Measurements from ENCODE around the gene CFAP45. TPM values are rescaled to one million over a fixed set of nuclear protein-coding genes. Genes with fewer than 3 reads are reported as not detected.
A peak's percentile ranks its signal among the peaks of the same experiment; 100 is the strongest.

CFAP45 gene
- total and polyA plus RNA-seq, 7 experiments from 2014 or later, result 0.17 to 2.8 (median 0.87) TPM

- Histone ChIP-seq H3K4me3 (ENCODE audit: low read length) (no peak overlapping the region), H3K27me3 (ENCODE audit: control insufficient read depth in 2 of 2, insufficient read depth in 2 of 2, low read length in 2 of 2) (no peaks in the 10 kb centered on the region), H3K36me3 (ENCODE audit: control insufficient read depth in 2 of 3, insufficient read depth in 3 of 3, low read length in 3 of 3) (no peaks in the 10 kb centered on the region), H3K9me3 (ENCODE audit: control insufficient read depth in 2 of 3, low read length in 3 of 3) (peaks cover 0 to 7% (median 0%) of the 10 kb centered on the region in 3 experiments), H3K27ac (ENCODE audit: low read depth, low read length) (no peak overlapping the region), H3K4me1 (ENCODE audit: control insufficient read depth in 2 of 2, insufficient read depth in 2 of 2, low read length in 2 of 2) (peaks cover 8 to 16% of the 10 kb centered on the region in 2 donors)
- ChIA-PET POLR2A (no interaction called here), CTCF (interaction anchor here (1.0 kb wide), 1 partner anchor 59 kb away, joined by 3 read pairs; no protein-coding TSS in a partner anchor)
- Mint-ChIP-seq H3K9me3 (peaks cover 0 to 15% (median 4%) of the 10 kb centered on the region in 11 donors), H3K36me3 (peaks cover 2 to 15% (median 8%) of the 10 kb centered on the region in 5 donors), H3K27ac (no peak overlapping the region), H3K27me3 (peaks cover 0 to 42% (median 0%) of the 10 kb centered on the region in 5 donors), H3K4me3 (no peak overlapping the region), H3K4me1 (peaks cover 19 to 28% (median 22%) of the 10 kb centered on the region in 7 donors)
- DNase-seq (no peak), ATAC-seq (no peak)
- intact Hi-C loops (cut with micrococcal nuclease), result no loop called here
Measured at GRCh38 chr1:159832309-159832708, 67.7 kb downstream of the CFAP45 start.

GRCh38 chr1:159831412-159832141 lies 68.4 kb downstream of the CFAP45 start:
- H3K36me3 ChIP-seq (ENCODE audit: control insufficient read depth in 2 of 3, insufficient read depth in 3 of 3, low read length in 3 of 3), result no peaks in the 10 kb centered on the region
- DNase-seq (no peak), ATAC-seq (no peak)
- peaks cover 16 to 23% of the 10 kb centered on the region in 2 donors for H3K4me1 ChIP-seq (ENCODE audit: control insufficient read depth in 2 of 2, insufficient read depth in 2 of 2, low read length in 2 of 2)
- no peaks in the 10 kb centered on the region for H3K27me3 ChIP-seq (ENCODE audit: control insufficient read depth in 2 of 2, insufficient read depth in 2 of 2, low read length in 2 of 2)
- intact Hi-C loops (cut with micrococcal nuclease), result no loop called here
- ChIA-PET CTCF (no interaction called here), POLR2A (no interaction called here)
- Mint-ChIP-seq H3K4me3 (no peak overlapping the region), H3K27me3 (peaks cover 0 to 41% (median 0%) of the 10 kb centered on the region in 5 donors), H3K27ac (no peak overlapping the region), H3K9me3 (peaks cover 0 to 16% (median 4%) of the 10 kb centered on the region in 11 donors), H3K4me1 (peaks cover 26 to 35% (median 29%) of the 10 kb centered on the region in 7 donors), H3K36me3 (peaks cover 0 to 22% (median 2%) of the 10 kb centered on the region in 5 donors)
- H3K9me3 ChIP-seq (ENCODE audit: control insufficient read depth in 2 of 3, low read length in 3 of 3), result peaks cover 0 to 7% (median 0%) of the 10 kb centered on the region in 3 experiments
- H3K4me3 ChIP-seq (ENCODE audit: low read length), result no peak overlapping the region
- no peak overlapping the region for H3K27ac ChIP-seq (ENCODE audit: low read depth, low read length)

- Histone ChIP-seq H3K9me3 (ENCODE audit: control insufficient read depth in 2 of 3, low read length in 3 of 3) (peaks cover 0 to 7% (median 0%) of the 10 kb centered on the region in 3 experiments), H3K36me3 (ENCODE audit: control insufficient read depth in 2 of 3, insufficient read depth in 3 of 3, low read length in 3 of 3) (no peaks in the 10 kb centered on the region), H3K4me1 (ENCODE audit: control insufficient read depth in 2 of 2, insufficient read depth in 2 of 2, low read length in 2 of 2) (peaks cover 24 to 30% of the 10 kb centered on the region in 2 donors), H3K27me3 (ENCODE audit: control insufficient read depth in 2 of 2, insufficient read depth in 2 of 2, low read length in 2 of 2) (no peaks in the 10 kb centered on the region), H3K27ac (ENCODE audit: low read depth, low read length) (no peak overlapping the region), H3K4me3 (ENCODE audit: low read length) (no peak overlapping the region)
- H3K9me3 Mint-ChIP-seq, result peaks cover 0 to 16% (median 4%) of the 10 kb centered on the region in 11 donors
- DNase-seq, result no peak
- peaks cover 35 to 44% (median 38%) of the 10 kb centered on the region in 7 donors for H3K4me1 Mint-ChIP-seq
- H3K36me3 Mint-ChIP-seq, result peaks cover 0 to 27% (median 0%) of the 10 kb centered on the region in 5 donors
- no peak for ATAC-seq
- H3K4me3 Mint-ChIP-seq, result no peak overlapping the region
- H3K27me3 Mint-ChIP-seq, result peaks cover 0 to 38% (median 0%) of the 10 kb centered on the region in 5 donors
- ChIA-PET CTCF (no interaction called here), POLR2A (no interaction called here)
- no peak overlapping the region for H3K27ac Mint-ChIP-seq
- intact Hi-C loops (cut with micrococcal nuclease), result no loop called here
Measured at GRCh38 chr1:159830722-159831121, 69.2 kb downstream of the CFAP45 start.

DNA sequence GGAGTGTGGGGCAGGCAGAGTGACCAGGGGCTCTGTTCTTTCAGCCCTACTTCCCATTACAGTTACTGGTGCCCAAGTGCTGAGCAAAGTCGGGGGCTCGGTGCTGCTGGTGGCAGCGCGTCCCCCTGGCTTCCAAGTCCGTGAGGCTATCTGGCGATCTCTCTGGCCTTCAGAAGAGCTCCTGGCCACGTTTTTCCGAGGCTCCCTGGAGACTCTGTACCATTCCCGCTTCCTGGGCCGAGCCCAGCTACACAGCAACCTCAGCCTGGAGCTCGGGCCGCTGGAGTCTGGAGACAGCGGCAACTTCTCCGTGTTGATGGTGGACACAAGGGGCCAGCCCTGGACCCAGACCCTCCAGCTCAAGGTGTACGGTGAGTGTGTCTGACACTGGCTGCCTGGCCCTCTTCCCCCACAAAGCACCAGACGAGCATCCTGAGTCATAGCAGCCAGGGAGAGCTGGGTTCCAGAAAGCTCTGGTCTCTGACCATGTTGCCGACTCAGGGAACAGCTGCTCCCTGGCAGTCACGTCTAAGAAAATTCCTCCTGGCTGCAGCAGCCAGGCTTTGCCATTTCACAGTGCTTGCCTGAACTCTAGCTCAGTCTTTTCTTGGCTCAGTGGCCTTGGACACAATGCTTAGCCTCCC lies 70.0 kb downstream of the CFAP45 start:
- Mint-ChIP-seq H3K4me1 (peaks cover 42 to 51% (median 45%) of the 10 kb centered on the region in 7 donors), H3K4me3 (no peak overlapping the region), H3K27me3 (peaks cover 0 to 35% (median 0%) of the 10 kb centered on the region in 5 donors), H3K9me3 (peaks cover 0 to 16% (median 4%) of the 10 kb centered on the region in 11 donors), H3K27ac (no peak overlapping the region), H3K36me3 (peaks cover 0 to 27% (median 0%) of the 10 kb centered on the region in 5 donors)
- CTCF ChIA-PET, result interaction anchor here (0.6 kb wide), 1 partner anchor 739 kb away, joined by 3 read pairs; no protein-coding TSS in a partner anchor
- H3K27ac ChIP-seq (ENCODE audit: low read depth, low read length), result no peak overlapping the region
- no peak overlapping the region for H3K4me3 ChIP-seq (ENCODE audit: low read length)
- H3K27me3 ChIP-seq (ENCODE audit: control insufficient read depth in 2 of 2, insufficient read depth in 2 of 2, low read length in 2 of 2), result no peaks in the 10 kb centered on the region
- intact Hi-C loops (cut with micrococcal nuclease), result loop anchor here in 1 of 2 donors (5.0 kb wide), 1 partner anchor 48 kb away; the partner anchor contains the start of gene DUSP23
- POLR2A ChIA-PET, result interaction anchor here (0.6 kb wide), 1 partner anchor 13 kb away, joined by 3 read pairs; no protein-coding TSS in a partner anchor
- DNase-seq, result no peak
- no peak for ATAC-seq
- H3K4me1 ChIP-seq (ENCODE audit: control insufficient read depth in 2 of 2, insufficient read depth in 2 of 2, low read length in 2 of 2), result peaks cover 31 to 38% of the 10 kb centered on the region in 2 donors
- H3K9me3 ChIP-seq (ENCODE audit: control insufficient read depth in 2 of 3, low read length in 3 of 3), result peaks cover 0 to 7% (median 0%) of the 10 kb centered on the region in 3 experiments
- H3K36me3 ChIP-seq (ENCODE audit: control insufficient read depth in 2 of 3, insufficient read depth in 3 of 3, low read length in 3 of 3), result no peaks in the 10 kb centered on the region

GRCh38 chr1:159829273-159829634 lies 70.7 kb downstream of the CFAP45 start:
- Mint-ChIP-seq H3K9me3 (peaks cover 0 to 16% (median 4%) of the 10 kb centered on the region in 11 donors), H3K36me3 (peaks cover 0 to 30% (median 0%) of the 10 kb centered on the region in 5 donors), H3K27me3 (peaks cover 0 to 39% (median 0%) of the 10 kb centered on the region in 5 donors), H3K27ac (peak overlapping the region in 3 of 9 donors; percentile 3 to 32 (median 9)), H3K4me3 (peak overlapping the region in 4 of 10 donors; percentile 9 to 78 (median 44)), H3K4me1 (peaks cover 44 to 57% (median 48%) of the 10 kb centered on the region in 7 donors)
- peaks cover 31 to 45% of the 10 kb centered on the region in 2 donors for H3K4me1 ChIP-seq (ENCODE audit: control insufficient read depth in 2 of 2, insufficient read depth in 2 of 2, low read length in 2 of 2)
- H3K9me3 ChIP-seq (ENCODE audit: control insufficient read depth in 2 of 3, low read length in 3 of 3), result peaks cover 0 to 7% (median 0%) of the 10 kb centered on the region in 3 experiments
- DNase-seq, result no peak
- intact Hi-C loops (cut with micrococcal nuclease), result loop anchor here in 1 of 2 donors (5.0 kb wide), 1 partner anchor 47 kb away; the partner anchor contains the start of gene DUSP23
- no peaks in the 10 kb centered on the region for H3K27me3 ChIP-seq (ENCODE audit: control insufficient read depth in 2 of 2, insufficient read depth in 2 of 2, low read length in 2 of 2)
- H3K27ac ChIP-seq (ENCODE audit: low read depth, low read length), result no peak overlapping the region
- no peaks in the 10 kb centered on the region for H3K36me3 ChIP-seq (ENCODE audit: control insufficient read depth in 2 of 3, insufficient read depth in 3 of 3, low read length in 3 of 3)
- no peak overlapping the region for H3K4me3 ChIP-seq (ENCODE audit: low read length)
- CTCF ChIA-PET, result interaction anchor here (0.6 to 1.0 kb wide), 2 partner anchors 64 to 738 kb away, joined by 3 read pairs; no protein-coding TSS in a partner anchor
- POLR2A ChIA-PET, result interaction anchor here (0.6 kb wide), 1 partner anchor 14 kb away, joined by 3 read pairs; no protein-coding TSS in a partner anchor
- ATAC-seq, result peak; percentile 79

GRCh38 chr1:159828581-159829272 lies 71.2 kb downstream of the CFAP45 start:
- no peaks in the 10 kb centered on the region for H3K36me3 ChIP-seq (ENCODE audit: control insufficient read depth in 2 of 3, insufficient read depth in 3 of 3, low read length in 3 of 3)
- intact Hi-C loops (cut with micrococcal nuclease), result loop anchor here in 1 of 2 donors (5.0 kb wide), 1 partner anchor 46 kb away; the partner anchor contains the start of gene DUSP23
- POLR2A ChIA-PET, result no interaction called here
- peaks cover 31 to 50% of the 10 kb centered on the region in 2 donors for H3K4me1 ChIP-seq (ENCODE audit: control insufficient read depth in 2 of 2, insufficient read depth in 2 of 2, low read length in 2 of 2)
- H3K27me3 ChIP-seq (ENCODE audit: control insufficient read depth in 2 of 2, insufficient read depth in 2 of 2, low read length in 2 of 2), result no peaks in the 10 kb centered on the region
- ATAC-seq, result no peak
- no peak for DNase-seq
- CTCF ChIA-PET, result interaction anchor here (1.0 kb wide), 1 partner anchor 64 kb away, joined by 3 read pairs; no protein-coding TSS in a partner anchor
- peaks cover 0 to 42% (median 0%) of the 10 kb centered on the region in 5 donors for H3K27me3 Mint-ChIP-seq
- peaks cover 0 to 30% (median 0%) of the 10 kb centered on the region in 5 donors for H3K36me3 Mint-ChIP-seq
- H3K4me3 ChIP-seq (ENCODE audit: low read length), result peak overlapping the region; percentile 11
- peak overlapping the region in 5 of 10 donors; percentile 9 to 53 (median 42) for H3K4me3 Mint-ChIP-seq
- H3K27ac Mint-ChIP-seq, result peak overlapping the region in 3 of 9 donors; percentile 3 to 32 (median 14)
- peaks cover 0 to 7% (median 0%) of the 10 kb centered on the region in 3 experiments for H3K9me3 ChIP-seq (ENCODE audit: control insufficient read depth in 2 of 3, low read length in 3 of 3)
- no peak overlapping the region for H3K27ac ChIP-seq (ENCODE audit: low read depth, low read length)
- peaks cover 44 to 62% (median 48%) of the 10 kb centered on the region in 7 donors for H3K4me1 Mint-ChIP-seq
- H3K9me3 Mint-ChIP-seq, result peaks cover 0 to 16% (median 4%) of the 10 kb centered on the region in 11 donors
